OCI-M2 (cell line): ENCODE measurements around the gene NDUFV3.
"Not testable (repeated sequence)": the region's sequence is repeated elsewhere in the genome, so short reads cannot be mapped to it uniquely, and the experiment has no call there.

ENCODE experiments used
- DNase-seq: peaks from one replicate; lab custom pipeline; 2025; ENCODE audit not compliant: unreplicated experiment; lab: John Stamatoyannopoulos, UW

The NDUFV3 gene

GRCh38 chr21:42887326-42887725, 5.8 kb upstream of the NDUFV3 start:
- no peak for DNase-seq

- no peak for DNase-seq
Observed at GRCh38 chr21:42892582-42892930, 553 bp upstream of the NDUFV3 start.

- no peak for DNase-seq
Observed at GRCh38 chr21:42900446-42900845, 7.3 kb downstream of the NDUFV3 start.

- no peak for DNase-seq
Observed at GRCh38 chr21:42903817-42904216, 10.7 kb downstream of the NDUFV3 start.

- no peak for DNase-seq
Observed at GRCh38 chr21:42905195-42905594, 12.1 kb downstream of the NDUFV3 start.

- no peak for DNase-seq
Observed at GRCh38 chr21:42906233-42906632, 13.1 kb downstream of the NDUFV3 start.

- not testable (repeated sequence) for DNase-seq
Observed at GRCh38 chr21:42908484-42908883, 15.4 kb downstream of the NDUFV3 start.

GRCh38 chr21:42911920-42912319, 18.8 kb downstream of the NDUFV3 start:
- DNase-seq = not testable (repeated sequence)

GRCh38 chr21:42913476-42913875, 20.4 kb downstream of the NDUFV3 start:
- no peak for DNase-seq

- DNase-seq = no peak
Observed at GRCh38 chr21:42918291-42918690, 25.2 kb downstream of the NDUFV3 start.

GRCh38 chr21:42921927-42922326, 28.8 kb downstream of the NDUFV3 start:
- no peak for DNase-seq

GRCh38 chr21:42922918-42923317, 29.8 kb downstream of the NDUFV3 start:
- DNase-seq = no peak

GRCh38 chr21:42923553-42924432, 30.7 kb downstream of the NDUFV3 start:
- peak; percentile 99 for DNase-seq

- no peak for DNase-seq
Observed at GRCh38 chr21:42924433-42924751, 31.3 kb downstream of the NDUFV3 start.

GRCh38 chr21:42925114-42925926, 32.2 kb downstream of the NDUFV3 start, which contains the start of gene ERVH48-1:
Gene ERVH48-1 (minus strand): TSS chr21:42925630. CDS start chr21:42919006, 6,624 bp downstream.
- no peak for DNase-seq

- not testable (repeated sequence) for DNase-seq
Observed at GRCh38 chr21:42927474-42928200, 34.5 kb downstream of the NDUFV3 start.

- no peak for DNase-seq
Observed at GRCh38 chr21:42929969-42930368, 36.9 kb downstream of the NDUFV3 start.

GRCh38 chr21:42931560-42932235, 38.6 kb downstream of the NDUFV3 start:
- DNase-seq = no peak

GRCh38 chr21:42932378-42933136, 39.4 kb downstream of the NDUFV3 start:
- not testable (repeated sequence) for DNase-seq
